ENCODE measurements around the gene IRAK2. TPM values are rescaled to one million over a fixed set of nuclear protein-coding genes. Genes with fewer than 3 reads are reported as not detected.

IRAK2 gene
- total RNA-seq, 1 experiment from 2014 or later = 0.34 TPM

DNA sequence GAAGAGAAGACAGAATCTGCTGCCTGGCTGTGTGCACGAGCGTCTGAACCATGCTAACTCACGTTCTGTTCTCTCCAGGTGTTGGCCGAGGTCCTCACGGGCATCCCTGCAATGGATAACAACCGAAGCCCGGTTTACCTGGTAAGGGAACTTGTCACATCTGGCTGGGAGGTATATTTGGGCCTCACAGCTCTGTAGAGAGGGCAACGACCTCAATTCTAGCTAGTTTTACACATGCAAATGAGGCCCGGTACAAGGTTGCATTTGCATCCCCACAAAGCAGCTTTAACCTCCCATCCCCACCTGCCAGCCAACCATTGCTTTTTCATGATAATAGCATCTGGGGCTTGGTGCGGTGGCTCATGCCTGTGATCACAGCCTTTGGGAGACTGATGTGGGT, 61.6 kb downstream of the IRAK2 start:
- H3K9me3 ChIP-seq (ENCODE audit: low read depth, low read length, poor library complexity, severe bottlenecking) = no peaks in the 10 kb centered on the region
- intact Hi-C loops (cut with micrococcal nuclease; ENCODE audit: unreplicated experiment) = no loop called here
- no peaks in the 10 kb centered on the region for H3K27me3 ChIP-seq (replicated peaks; ENCODE audit: insufficient read depth, low read depth, low read length, poor library complexity)
- no peak for DNase-seq (ENCODE audit: low spot score)
- TF ChIP-seq, protein P1, sequence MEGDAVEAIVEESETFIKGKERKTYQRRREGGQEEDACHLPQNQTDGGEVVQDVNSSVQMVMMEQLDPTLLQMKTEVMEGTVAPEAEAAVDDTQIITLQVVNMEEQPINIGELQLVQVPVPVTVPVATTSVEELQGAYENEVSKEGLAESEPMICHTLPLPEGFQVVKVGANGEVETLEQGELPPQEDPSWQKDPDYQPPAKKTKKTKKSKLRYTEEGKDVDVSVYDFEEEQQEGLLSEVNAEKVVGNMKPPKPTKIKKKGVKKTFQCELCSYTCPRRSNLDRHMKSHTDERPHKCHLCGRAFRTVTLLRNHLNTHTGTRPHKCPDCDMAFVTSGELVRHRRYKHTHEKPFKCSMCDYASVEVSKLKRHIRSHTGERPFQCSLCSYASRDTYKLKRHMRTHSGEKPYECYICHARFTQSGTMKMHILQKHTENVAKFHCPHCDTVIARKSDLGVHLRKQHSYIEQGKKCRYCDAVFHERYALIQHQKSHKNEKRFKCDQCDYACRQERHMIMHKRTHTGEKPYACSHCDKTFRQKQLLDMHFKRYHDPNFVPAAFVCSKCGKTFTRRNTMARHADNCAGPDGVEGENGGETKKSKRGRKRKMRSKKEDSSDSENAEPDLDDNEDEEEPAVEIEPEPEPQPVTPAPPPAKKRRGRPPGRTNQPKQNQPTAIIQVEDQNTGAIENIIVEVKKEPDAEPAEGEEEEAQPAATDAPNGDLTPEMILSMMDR (conservative IDR thresholded peaks at IDR 0.05; ENCODE audit: low read depth, low read length) = no peak
- no peak for TF ChIP-seq EZH2 (IDR thresholded peaks at IDR 0.05; ENCODE audit: borderline replicate concordance, low read depth, low read length, poor library complexity, severe bottlenecking)
- H3K4me3 ChIP-seq (ENCODE audit: low read depth, low read length, poor library complexity, severe bottlenecking) = no peak overlapping the region
- ChIA-PET CTCF (no interaction called here), POLR2A (ENCODE audit: low non-redundant PET) (no interaction called here)
- H3K36me3 ChIP-seq (ENCODE audit: insufficient read depth, low read length, poor library complexity, severe bottlenecking) = no peaks in the 10 kb centered on the region
- no peak overlapping the region for H3K27ac ChIP-seq (ENCODE audit: low read depth, low read length, poor library complexity, severe bottlenecking)
- no TSS peak for BruUV-seq (replicated peaks)
- no peaks in the 10 kb centered on the region for H3K4me1 ChIP-seq (ENCODE audit: insufficient read depth, low read length, poor library complexity, severe bottlenecking)

DNA sequence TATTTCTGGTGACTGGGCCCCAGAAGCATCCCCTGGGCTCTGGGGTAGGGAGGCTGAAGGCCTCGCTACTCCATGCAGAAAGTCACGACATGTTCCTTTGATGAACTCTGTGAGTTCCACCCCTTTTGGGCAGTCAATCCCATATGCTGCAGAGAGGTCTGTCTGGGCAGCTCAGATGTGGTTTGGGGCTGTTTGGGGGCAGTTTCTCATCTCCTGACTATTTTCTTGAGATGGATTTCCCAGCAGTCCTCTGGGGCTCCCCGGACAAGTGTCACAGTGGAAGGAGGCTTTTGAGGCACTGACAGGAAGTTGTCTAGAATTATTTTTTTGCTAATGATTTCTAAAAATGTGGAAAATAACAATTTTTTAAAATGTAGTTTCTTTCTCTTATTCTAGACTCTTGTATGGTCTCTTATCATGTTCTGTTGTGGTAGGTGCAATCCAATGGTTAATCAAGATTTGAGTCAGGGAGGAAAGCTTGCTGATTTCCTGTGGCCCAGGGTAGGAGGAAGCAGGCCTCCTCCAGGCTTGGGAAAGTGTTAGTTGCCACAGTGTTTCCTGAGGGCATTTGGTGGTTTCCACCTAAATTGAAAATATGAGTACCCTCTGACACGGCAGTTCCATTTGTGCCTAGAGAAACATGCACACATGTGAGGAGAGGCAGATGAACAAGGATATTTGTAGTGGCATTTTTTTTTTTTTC, 63.7 kb downstream of the IRAK2 start:
- DNase-seq (ENCODE audit: low spot score) = no peak
- Histone ChIP-seq H3K27me3 (replicated peaks; ENCODE audit: insufficient read depth, low read depth, low read length, poor library complexity) (no peaks in the 10 kb centered on the region), H3K4me3 (ENCODE audit: low read depth, low read length, poor library complexity, severe bottlenecking) (no peak overlapping the region), H3K9me3 (ENCODE audit: low read depth, low read length, poor library complexity, severe bottlenecking) (no peaks in the 10 kb centered on the region), H3K36me3 (ENCODE audit: insufficient read depth, low read length, poor library complexity, severe bottlenecking) (no peaks in the 10 kb centered on the region), H3K4me1 (ENCODE audit: insufficient read depth, low read length, poor library complexity, severe bottlenecking) (no peaks in the 10 kb centered on the region), H3K27ac (ENCODE audit: low read depth, low read length, poor library complexity, severe bottlenecking) (no peak overlapping the region)
- no peak for TF ChIP-seq EZH2 (IDR thresholded peaks at IDR 0.05; ENCODE audit: borderline replicate concordance, low read depth, low read length, poor library complexity, severe bottlenecking)
- TF ChIP-seq, protein P1 (conservative IDR thresholded peaks at IDR 0.05; ENCODE audit: low read depth, low read length) = no peak
- BruUV-seq (replicated peaks) = no TSS peak
- ChIA-PET CTCF (no interaction called here), POLR2A (ENCODE audit: low non-redundant PET) (no interaction called here)
- intact Hi-C loops (cut with micrococcal nuclease; ENCODE audit: unreplicated experiment) = no loop called here

DNA sequence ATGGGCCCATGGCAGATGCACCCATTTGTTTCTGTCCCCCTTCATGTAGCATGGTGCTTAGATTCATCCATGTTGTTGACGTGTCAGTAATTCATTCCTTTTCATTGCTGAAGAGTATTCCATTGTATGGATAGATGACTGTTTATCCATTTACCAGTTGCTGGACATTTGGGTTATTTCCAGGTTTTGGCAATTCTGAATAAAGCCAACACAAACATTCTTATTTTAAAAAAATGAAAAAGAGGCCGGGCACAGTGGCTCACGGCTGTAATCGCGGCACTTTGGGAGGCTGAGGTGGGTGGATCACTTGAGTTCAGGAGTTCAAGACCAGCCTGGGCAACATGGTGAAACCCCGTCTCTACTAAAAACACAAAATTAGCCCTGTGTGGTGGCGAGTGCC, 64.9 kb downstream of the IRAK2 start:
- Histone ChIP-seq H3K4me1 (ENCODE audit: insufficient read depth, low read length, poor library complexity, severe bottlenecking) (no peaks in the 10 kb centered on the region), H3K36me3 (ENCODE audit: insufficient read depth, low read length, poor library complexity, severe bottlenecking) (no peaks in the 10 kb centered on the region), H3K9me3 (ENCODE audit: low read depth, low read length, poor library complexity, severe bottlenecking) (no peaks in the 10 kb centered on the region), H3K27me3 (replicated peaks; ENCODE audit: insufficient read depth, low read depth, low read length, poor library complexity) (no peaks in the 10 kb centered on the region), H3K27ac (ENCODE audit: low read depth, low read length, poor library complexity, severe bottlenecking) (no peak overlapping the region), H3K4me3 (ENCODE audit: low read depth, low read length, poor library complexity, severe bottlenecking) (no peak overlapping the region)
- ChIA-PET CTCF (no interaction called here), POLR2A (ENCODE audit: low non-redundant PET) (no interaction called here)
- BruUV-seq (replicated peaks) = no TSS peak
- DNase-seq (ENCODE audit: low spot score) = no peak
- TF ChIP-seq, protein P1 (conservative IDR thresholded peaks at IDR 0.05; ENCODE audit: low read depth, low read length) = no peak
- TF ChIP-seq EZH2 (IDR thresholded peaks at IDR 0.05; ENCODE audit: borderline replicate concordance, low read depth, low read length, poor library complexity, severe bottlenecking) = no peak
- intact Hi-C loops (cut with micrococcal nuclease; ENCODE audit: unreplicated experiment) = no loop called here
